ENCODE data around the gene BANF1.
A peak's percentile ranks its signal among the peaks of the same experiment; 100 is the strongest.
"Not testable (repeated sequence)": the region's sequence is repeated elsewhere in the genome, so short reads cannot be mapped to it uniquely, and the experiment has no call there.

The BANF1 gene

GRCh38 chr11:66022401-66023185 is 20.3 kb downstream of the BANF1 start:
- TF ChIP-seq ZFP30 (CRISPR knock-in tag; IDR thresholded peaks at IDR 0.05): no peak
- no peak for TF ChIP-seq CSRNP3 (CRISPR knock-in tag; IDR thresholded peaks at IDR 0.05)
- no peak for TF ChIP-seq PPARA (CRISPR knock-in tag; IDR thresholded peaks at IDR 0.05; ENCODE audit: borderline replicate concordance)
- TF ChIP-seq ZNF8 (CRISPR knock-in tag; IDR thresholded peaks at IDR 0.05): no peak
- TF ChIP-seq ZC3H10 (CRISPR knock-in tag; IDR thresholded peaks at IDR 0.05): no peak
- no peak for TF ChIP-seq GLIS3 (CRISPR knock-in tag; IDR thresholded peaks at IDR 0.05)
- TF ChIP-seq, protein P1, sequence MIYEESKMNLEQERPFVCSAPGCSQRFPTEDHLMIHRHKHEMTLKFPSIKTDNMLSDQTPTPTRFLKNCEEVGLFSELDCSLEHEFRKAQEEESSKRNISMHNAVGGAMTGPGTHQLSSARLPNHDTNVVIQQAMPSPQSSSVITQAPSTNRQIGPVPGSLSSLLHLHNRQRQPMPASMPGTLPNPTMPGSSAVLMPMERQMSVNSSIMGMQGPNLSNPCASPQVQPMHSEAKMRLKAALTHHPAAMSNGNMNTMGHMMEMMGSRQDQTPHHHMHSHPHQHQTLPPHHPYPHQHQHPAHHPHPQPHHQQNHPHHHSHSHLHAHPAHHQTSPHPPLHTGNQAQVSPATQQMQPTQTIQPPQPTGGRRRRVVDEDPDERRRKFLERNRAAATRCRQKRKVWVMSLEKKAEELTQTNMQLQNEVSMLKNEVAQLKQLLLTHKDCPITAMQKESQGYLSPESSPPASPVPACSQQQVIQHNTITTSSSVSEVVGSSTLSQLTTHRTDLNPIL (CRISPR knock-in tag; IDR thresholded peaks at IDR 0.05; ENCODE audit: low read depth): no peak
- TF ChIP-seq ARNTL (CRISPR knock-in tag; IDR thresholded peaks at IDR 0.05; ENCODE audit: borderline replicate concordance, low read depth): no peak
- TF ChIP-seq ESRRG (CRISPR knock-in tag; IDR thresholded peaks at IDR 0.05): no peak
- no peak for TF ChIP-seq ZNF70 (CRISPR knock-in tag; IDR thresholded peaks at IDR 0.05)
- no peak for TF ChIP-seq CSDC2 (CRISPR knock-in tag; IDR thresholded peaks at IDR 0.05)
- TF ChIP-seq ISL1 (CRISPR knock-in tag; IDR thresholded peaks at IDR 0.05): no peak
- TF ChIP-seq SNAI2 (CRISPR knock-in tag; IDR thresholded peaks at IDR 0.05): no peak
- no peak for TF ChIP-seq POU6F1 (CRISPR knock-in tag; IDR thresholded peaks at IDR 0.05; ENCODE audit: borderline replicate concordance, low read depth)
- no peak for TF ChIP-seq BACH2 (CRISPR knock-in tag; IDR thresholded peaks at IDR 0.05; ENCODE audit: borderline replicate concordance)
- no peak for TF ChIP-seq PATZ1 (CRISPR knock-in tag; IDR thresholded peaks at IDR 0.05; ENCODE audit: borderline replicate concordance)
- TF ChIP-seq TCF4 (CRISPR knock-in tag; IDR thresholded peaks at IDR 0.05; ENCODE audit: borderline replicate concordance): no peak
- TF ChIP-seq ZFP3 (CRISPR knock-in tag; IDR thresholded peaks at IDR 0.05): no peak
- peak; percentile 87 for ATAC-seq

DNA sequence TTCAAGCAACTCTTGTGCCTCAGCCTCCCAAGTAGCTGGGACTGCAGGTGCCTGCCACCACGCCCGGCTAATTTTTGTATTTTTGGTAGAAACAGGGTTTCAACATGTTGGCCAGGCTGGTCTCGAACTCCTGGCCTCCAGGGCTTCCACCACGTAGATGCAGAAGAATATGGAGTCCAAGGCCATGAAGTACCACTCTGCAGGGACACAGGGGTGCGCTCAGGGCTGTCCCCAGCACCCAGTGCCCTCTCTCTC is 20.8 kb downstream of the BANF1 start:
- ATAC-seq: not testable (repeated sequence)

DNA sequence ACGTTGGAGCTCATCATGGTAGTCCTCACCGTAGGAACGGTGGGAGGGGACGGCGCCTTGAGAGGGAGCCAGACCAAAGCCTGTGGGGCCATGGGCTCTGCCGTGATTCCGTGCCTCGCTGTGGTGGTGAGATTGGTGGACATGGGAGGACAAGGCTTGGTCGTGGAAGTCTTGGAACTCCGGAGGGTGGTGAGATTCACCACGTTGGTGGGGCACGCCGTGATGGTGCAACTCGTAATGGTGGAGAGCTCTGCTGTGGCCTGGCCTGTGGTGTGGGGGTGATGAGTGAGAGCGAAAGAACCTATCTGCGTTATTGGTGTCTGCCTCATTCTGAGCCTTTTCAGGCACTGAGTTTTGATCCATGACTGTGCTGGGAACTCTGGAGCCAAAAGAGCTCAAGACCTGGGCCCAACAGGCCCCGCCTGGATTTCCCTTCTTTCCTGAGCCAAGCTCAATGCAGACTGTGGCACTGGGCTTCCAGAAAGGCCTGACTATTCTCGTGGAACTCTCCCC is 23.8 kb downstream of the BANF1 start, which contains the start of gene CATSPER1:
Gene CATSPER1, minus strand, starts transcription at position 463 of the 513 bp plus-strand sequence. Its CDS starts 100 bp downstream, at position 363.
- TF ChIP-seq ZNF70 (CRISPR knock-in tag; IDR thresholded peaks at IDR 0.05): no peak
- TF ChIP-seq PATZ1 (CRISPR knock-in tag; IDR thresholded peaks at IDR 0.05; ENCODE audit: borderline replicate concordance): no peak
- TF ChIP-seq ZC3H10 (CRISPR knock-in tag; IDR thresholded peaks at IDR 0.05): no peak
- no peak for TF ChIP-seq ARNTL (CRISPR knock-in tag; IDR thresholded peaks at IDR 0.05; ENCODE audit: borderline replicate concordance, low read depth)
- no peak for TF ChIP-seq BACH2 (CRISPR knock-in tag; IDR thresholded peaks at IDR 0.05; ENCODE audit: borderline replicate concordance)
- no peak for TF ChIP-seq CSRNP3 (CRISPR knock-in tag; IDR thresholded peaks at IDR 0.05)
- no peak for TF ChIP-seq CSDC2 (CRISPR knock-in tag; IDR thresholded peaks at IDR 0.05)
- TF ChIP-seq POU6F1 (CRISPR knock-in tag; IDR thresholded peaks at IDR 0.05; ENCODE audit: borderline replicate concordance, low read depth): no peak
- no peak for TF ChIP-seq ISL1 (CRISPR knock-in tag; IDR thresholded peaks at IDR 0.05)
- no peak for TF ChIP-seq ZNF565 (CRISPR knock-in tag; conservative IDR thresholded peaks at IDR 0.05; ENCODE audit: low read depth)
- no peak for ATAC-seq
